Calu3 (cell line): Measurements from ENCODE around the gene TEKT3. TPM values are rescaled to one million over a fixed set of nuclear protein-coding genes. Genes with fewer than 3 reads are reported as not detected.
A peak's percentile ranks its signal among the peaks of the same experiment; 100 is the strongest.

Experiments
- BruUV-seq: library from RNA; stranded (reverse); fragments of 400-500 nt; replicated peaks from 2 replicates; lab custom pipeline; 2021; lab: Mats Ljungman, UMichigan
- CTCF ChIA-PET: fragments of 300-600 bp; sonication (Branson Sonifier 250); formaldehyde crosslinking; loops from one replicate; lab custom pipeline; 2022; ENCODE audit warnings: antibody characterized with exemption; lab: Charles Lee
- DNase-seq: peaks from one replicate; pipeline ENCODE4 v3.0.0; 2022
- H3K27ac Mint-ChIP-seq: one replicate; pipeline ENCODE4 v1.8.0; 2022; ENCODE audit warnings: mixed read lengths; ENCODE audit not compliant: unreplicated experiment
- H3K27me3 Mint-ChIP-seq: one replicate; pipeline ENCODE4 v1.8.0; 2022; ENCODE audit warnings: mixed read lengths; ENCODE audit not compliant: unreplicated experiment
- H3K36me3 Mint-ChIP-seq: one replicate; pipeline ENCODE4 v1.8.0; 2022; ENCODE audit warnings: mild to moderate bottlenecking, moderate library complexity, mixed read lengths; ENCODE audit not compliant: insufficient read depth, unreplicated experiment
- H3K4me1 Mint-ChIP-seq: one replicate; pipeline ENCODE4 v1.8.0; 2022; ENCODE audit warnings: mild to moderate bottlenecking, low read depth, mixed read lengths; ENCODE audit not compliant: unreplicated experiment
- H3K4me3 Mint-ChIP-seq: one replicate; pipeline ENCODE4 v1.8.0; 2022; ENCODE audit warnings: mild to moderate bottlenecking, low read depth, moderate library complexity, mixed read lengths; ENCODE audit not compliant: unreplicated experiment
- H3K9me3 Mint-ChIP-seq: one replicate; pipeline ENCODE4 v1.8.0; 2022; ENCODE audit warnings: low read depth, mixed read lengths; ENCODE audit not compliant: unreplicated experiment
- CTCF ChIP-seq: fragments of 200-600 bp; IDR thresholded peaks from one replicate; pipeline ENCODE4 v1.8.0; 2022; ENCODE audit warnings: antibody characterized with exemption; ENCODE audit not compliant: unreplicated experiment
- intact Hi-C: fragments of 100-400 bp; cut with micrococcal nuclease; formaldehyde crosslinking; loops from one replicate; pipeline ENCODE4 v1.10.0; 2022; ENCODE audit not compliant: unreplicated experiment
- total RNA-seq: library from RNA; stranded (reverse); gene quantifications from 2 replicates; pipeline ENCODE4 v1.2.3, GENCODE V29; 2022

The TEKT3 gene
- total RNA-seq, 1 experiment from 2014 or later, result not detected

- Mint-ChIP-seq H3K36me3 (peaks cover 6% of the 10 kb centered on the region), H3K4me3 (peak overlapping the region; percentile 9), H3K27me3 (peaks cover 14% of the 10 kb centered on the region), H3K9me3 (peaks cover 3% of the 10 kb centered on the region), H3K27ac (peak overlapping the region; percentile 73), H3K4me1 (peaks cover 6% of the 10 kb centered on the region)
- BruUV-seq, result no TSS peak
- CTCF ChIA-PET, result interaction anchor here (0.8 kb wide), 1 partner anchor 88 kb away, joined by 3 read pairs; no protein-coding TSS in a partner anchor
- no peak for TF ChIP-seq CTCF
- intact Hi-C loops, result no loop called here
- DNase-seq, result peak; percentile 25
These were observed 51.9 kb downstream of the TEKT3 start for GRCh38 chr17:15289285-15290183.

- no TSS peak for BruUV-seq
- Mint-ChIP-seq H3K36me3 (peaks cover 6% of the 10 kb centered on the region), H3K4me3 (no peak overlapping the region), H3K27me3 (peaks cover 16% of the 10 kb centered on the region), H3K4me1 (peaks cover 6% of the 10 kb centered on the region), H3K27ac (no peak overlapping the region), H3K9me3 (peaks cover 3% of the 10 kb centered on the region)
- CTCF ChIA-PET, result interaction anchor here (0.8 kb wide), 1 partner anchor 89 kb away, joined by 3 read pairs; no protein-coding TSS in a partner anchor
- DNase-seq, result no peak
- intact Hi-C loops, result no loop called here
- TF ChIP-seq CTCF, result no peak
These were observed 52.5 kb downstream of the TEKT3 start for GRCh38 chr17:15288859-15289258.

GRCh38 chr17:15287538-15288267, 53.7 kb downstream of the TEKT3 start:
- Mint-ChIP-seq H3K9me3 (no peaks in the 10 kb centered on the region), H3K27me3 (peaks cover 21% of the 10 kb centered on the region), H3K36me3 (peaks cover 6% of the 10 kb centered on the region), H3K4me3 (no peak overlapping the region), H3K27ac (no peak overlapping the region), H3K4me1 (peaks cover 6% of the 10 kb centered on the region)
- intact Hi-C loops, result no loop called here
- no peak for TF ChIP-seq CTCF
- DNase-seq, result no peak
- CTCF ChIA-PET, result no interaction called here
- no TSS peak for BruUV-seq

GRCh38 chr17:15285466-15285865, 55.9 kb downstream of the TEKT3 start:
- Mint-ChIP-seq H3K4me3 (no peak overlapping the region), H3K4me1 (no peaks in the 10 kb centered on the region), H3K36me3 (peaks cover 6% of the 10 kb centered on the region), H3K9me3 (no peaks in the 10 kb centered on the region), H3K27me3 (peaks cover 14% of the 10 kb centered on the region), H3K27ac (no peak overlapping the region)
- DNase-seq, result no peak
- intact Hi-C loops, result no loop called here
- TF ChIP-seq CTCF, result no peak
- CTCF ChIA-PET, result no interaction called here
- no TSS peak for BruUV-seq
